ENCODE data around the gene IRX5. TPM values are rescaled to one million over a fixed set of nuclear protein-coding genes. Genes with fewer than 3 reads are reported as not detected.

The IRX5 gene
- total RNA-seq, 2 donors from 2014 or later, result 0.27 to 1.1 TPM

DNA sequence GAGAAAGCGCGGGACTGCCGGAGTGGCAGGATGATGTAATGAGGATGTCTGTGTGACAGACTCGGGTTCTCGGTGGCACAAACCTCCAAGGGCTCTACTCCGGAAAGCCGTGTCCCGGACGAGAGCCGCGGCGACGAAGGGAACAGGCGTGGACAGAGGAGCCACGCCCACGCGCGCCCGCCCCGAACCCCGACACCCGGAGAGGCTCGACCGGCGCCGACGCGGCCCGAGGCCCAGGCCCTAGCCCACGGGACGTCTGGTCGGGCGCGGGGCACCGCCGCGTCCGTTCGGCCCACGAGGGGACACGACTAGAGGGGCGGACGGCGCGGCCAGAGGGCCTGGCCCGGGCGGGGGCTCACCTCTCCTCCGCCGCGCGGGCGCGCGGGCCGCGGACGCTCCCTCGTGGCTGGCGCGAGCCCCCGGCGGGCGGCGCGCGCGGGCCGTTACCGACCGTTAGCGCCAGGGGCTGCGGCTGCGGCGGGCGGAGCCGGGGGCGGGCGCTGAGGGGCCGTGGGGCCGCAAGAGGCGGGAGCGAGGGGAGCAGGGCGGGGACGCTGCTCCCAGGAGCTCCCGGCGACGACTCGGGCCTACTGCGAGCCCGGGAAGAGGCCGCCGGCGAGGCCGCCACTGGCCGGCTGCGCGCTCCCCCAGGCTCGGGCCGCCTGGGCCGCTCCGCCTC, 2.1 kb upstream of the IRX5 start:
- peak; percentile 86 for DNase-seq
- ATAC-seq, result peak; percentile 66 to 77
- intact Hi-C loops (cut with DNase I), result no loop called here

DNA sequence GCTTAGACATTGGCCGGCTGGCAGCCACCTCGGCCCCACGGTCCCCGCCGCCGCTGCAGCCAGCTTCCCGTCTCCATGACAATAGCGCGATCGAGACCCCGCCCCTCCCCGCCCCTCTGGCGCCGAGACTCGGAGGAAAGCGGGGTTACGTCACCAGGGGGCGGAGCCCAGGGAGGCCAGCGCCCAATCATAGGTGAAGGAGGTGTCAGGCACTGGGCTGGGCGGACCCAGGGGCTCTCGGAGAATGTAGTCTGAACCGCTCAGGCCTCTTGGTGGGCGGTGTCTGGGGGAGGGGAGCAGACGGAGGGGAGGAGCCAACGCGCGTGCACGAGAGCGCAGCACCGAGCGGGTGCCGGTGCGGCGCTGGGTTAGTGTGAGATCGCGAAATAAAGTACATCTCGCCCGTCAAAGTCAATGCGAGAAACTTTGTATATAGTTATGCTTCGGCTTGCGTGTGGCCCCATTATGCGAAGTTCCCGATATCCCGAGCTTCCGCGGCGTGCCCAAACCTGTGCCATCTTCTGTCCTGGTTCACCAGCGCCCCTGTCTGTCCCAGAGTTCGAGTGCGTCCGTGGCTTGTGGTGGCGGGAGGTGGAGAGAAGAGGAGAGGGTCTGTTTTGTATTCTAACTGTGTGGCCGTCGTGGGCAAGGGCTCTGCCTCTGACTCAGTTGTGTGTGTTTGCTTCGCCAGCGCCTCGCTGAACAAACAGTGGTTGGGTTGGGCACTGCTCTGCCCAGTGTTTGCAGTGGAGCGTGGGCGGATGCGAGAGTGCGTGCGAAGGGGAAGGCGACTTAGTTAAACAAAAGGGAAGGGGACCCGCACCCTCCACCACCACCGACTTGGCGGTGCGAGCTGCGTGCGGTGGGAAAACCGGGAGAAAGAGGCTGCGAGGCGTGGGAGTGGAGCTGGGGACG, 1.3 kb upstream of the IRX5 start:
- ATAC-seq, result peak; percentile 94 to 97
- DNase-seq, result peak; percentile 100
- intact Hi-C loops (cut with DNase I), result loop anchor here (10.0 kb wide), 1 partner anchor 645 kb away; the partner anchor contains the start of gene IRX3 (in 2 of the 2)

DNA sequence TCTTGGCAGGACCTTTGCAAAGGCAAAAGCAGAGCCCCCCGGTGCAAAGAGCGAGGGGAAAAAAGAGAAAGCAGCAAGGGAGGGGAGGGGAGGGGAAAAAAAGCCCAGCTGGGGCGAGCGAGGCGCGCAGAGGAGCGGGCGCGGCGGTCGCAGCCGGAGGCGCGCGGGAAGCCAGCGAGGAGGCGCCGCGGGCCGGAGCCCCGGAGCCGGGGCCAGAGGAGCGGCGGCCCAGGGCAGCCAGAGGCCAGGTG, 129 bp downstream of the IRX5 start:
- DNase-seq, result no peak
- no peak for ATAC-seq
- intact Hi-C loops (cut with DNase I), result loop anchor here (10.0 kb wide), 1 partner anchor 646 kb away; the partner anchor contains the start of gene IRX3 (in 2 of the 2)

DNA sequence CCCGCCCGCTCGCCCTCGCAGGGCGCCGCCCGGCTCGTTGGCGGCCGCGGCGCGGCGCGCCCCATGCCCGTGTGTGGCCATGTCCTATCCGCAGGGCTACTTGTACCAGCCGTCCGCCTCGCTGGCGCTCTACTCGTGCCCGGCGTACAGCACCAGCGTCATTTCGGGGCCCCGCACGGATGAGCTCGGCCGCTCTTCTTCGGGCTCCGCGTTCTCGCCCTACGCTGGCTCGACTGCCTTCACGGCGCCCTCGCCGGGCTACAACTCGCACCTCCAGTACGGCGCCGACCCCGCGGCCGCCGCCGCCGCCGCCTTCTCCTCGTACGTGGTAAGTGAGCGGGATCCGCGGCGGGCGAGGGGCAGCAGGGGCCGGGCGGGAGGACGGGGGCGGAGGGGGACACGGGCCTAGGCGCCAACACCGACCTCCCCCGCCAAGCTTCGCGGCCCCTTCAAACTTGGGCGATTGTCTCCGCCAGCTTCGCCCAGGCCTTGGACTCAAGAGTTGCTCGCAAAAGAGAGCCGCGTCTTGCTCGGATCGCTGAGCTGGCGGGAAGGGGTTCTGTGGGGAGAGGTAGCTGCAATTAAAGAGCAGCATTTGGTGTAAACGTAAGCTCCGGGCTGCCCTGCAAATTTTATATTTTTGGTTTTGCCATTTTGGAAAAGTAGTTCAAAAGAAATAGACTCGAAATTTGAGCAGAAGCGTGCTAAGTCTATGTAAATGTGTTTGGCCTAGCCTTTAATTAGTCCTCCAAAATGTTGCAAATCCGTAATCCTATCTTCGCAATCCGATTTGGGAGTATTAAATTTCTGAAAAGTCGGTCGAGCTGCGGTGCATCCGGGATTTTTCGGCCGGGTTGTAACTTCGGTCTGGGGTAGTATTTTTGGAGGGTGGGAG, 702 bp downstream of the IRX5 start:
- peak; percentile 43 for DNase-seq

DNA sequence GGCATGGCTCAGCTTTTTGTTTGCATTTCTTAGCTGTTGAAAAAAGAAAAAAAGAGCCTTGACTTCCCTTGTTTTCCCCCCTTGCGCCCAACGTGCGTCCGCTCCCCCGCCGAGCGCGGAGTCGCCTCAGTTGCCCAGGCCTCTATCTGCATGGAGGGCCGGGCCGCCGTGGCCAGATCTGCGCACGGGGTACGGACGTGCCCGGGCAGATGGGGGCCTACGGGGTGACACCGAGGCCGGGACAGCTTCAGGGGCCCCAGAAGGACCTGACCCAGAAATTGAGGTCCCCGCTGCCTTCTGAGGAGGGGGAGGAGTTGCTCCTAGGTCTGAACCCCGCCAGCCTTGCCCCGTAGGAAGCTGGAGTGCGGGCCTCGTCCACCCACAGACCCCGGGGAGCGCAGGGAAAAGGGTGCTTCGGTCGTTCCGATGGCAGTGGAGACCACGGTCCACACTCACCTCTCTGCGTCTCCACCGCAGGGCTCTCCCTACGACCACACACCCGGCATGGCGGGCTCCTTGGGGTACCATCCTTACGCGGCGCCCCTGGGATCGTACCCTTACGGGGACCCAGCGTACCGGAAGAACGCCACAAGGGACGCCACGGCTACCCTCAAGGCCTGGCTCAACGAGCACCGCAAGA, 1.5 kb downstream of the IRX5 start:
- intact Hi-C loops (cut with DNase I), result loop anchor here (10.0 kb wide), 1 partner anchor 647 kb away; the partner anchor contains the start of gene IRX3 (in 2 of the 2)
- DNase-seq, result no peak

More for the DNA sequence above, 702 bp downstream of the IRX5 start:
- intact Hi-C loops (cut with DNase I), result loop anchor here (10.0 kb wide), 1 partner anchor 647 kb away; the partner anchor contains the start of gene IRX3 (in 2 of the 2)
- no peak for ATAC-seq

DNA sequence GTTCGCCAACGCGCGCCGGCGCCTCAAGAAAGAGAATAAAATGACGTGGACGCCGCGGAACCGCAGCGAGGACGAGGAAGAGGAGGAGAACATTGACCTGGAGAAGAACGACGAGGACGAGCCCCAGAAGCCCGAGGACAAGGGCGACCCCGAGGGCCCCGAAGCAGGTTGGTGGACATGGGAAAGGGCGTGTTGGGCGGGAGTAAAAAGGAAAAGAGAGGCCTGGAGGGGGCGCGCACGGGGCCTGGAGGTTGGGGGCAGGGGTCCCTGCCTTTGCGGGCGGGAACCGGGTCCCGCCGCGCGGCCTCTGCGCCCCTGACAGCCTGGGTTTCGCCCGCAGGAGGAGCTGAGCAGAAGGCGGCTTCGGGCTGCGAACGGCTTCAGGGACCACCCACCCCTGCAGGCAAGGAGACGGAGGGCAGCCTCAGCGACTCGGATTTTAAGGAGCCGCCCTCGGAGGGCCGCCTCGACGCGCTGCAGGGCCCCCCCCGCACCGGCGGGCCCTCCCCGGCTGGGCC, 2.1 kb downstream of the IRX5 start:
- intact Hi-C loops (cut with DNase I), result loop anchor here (10.0 kb wide), 1 partner anchor 648 kb away; the partner anchor contains the start of gene IRX3 (in 2 of the 2)
- DNase-seq, result no peak
- ATAC-seq, result no peak

More for the DNA sequence above, 1.5 kb downstream of the IRX5 start:
- no peak for ATAC-seq

DNA sequence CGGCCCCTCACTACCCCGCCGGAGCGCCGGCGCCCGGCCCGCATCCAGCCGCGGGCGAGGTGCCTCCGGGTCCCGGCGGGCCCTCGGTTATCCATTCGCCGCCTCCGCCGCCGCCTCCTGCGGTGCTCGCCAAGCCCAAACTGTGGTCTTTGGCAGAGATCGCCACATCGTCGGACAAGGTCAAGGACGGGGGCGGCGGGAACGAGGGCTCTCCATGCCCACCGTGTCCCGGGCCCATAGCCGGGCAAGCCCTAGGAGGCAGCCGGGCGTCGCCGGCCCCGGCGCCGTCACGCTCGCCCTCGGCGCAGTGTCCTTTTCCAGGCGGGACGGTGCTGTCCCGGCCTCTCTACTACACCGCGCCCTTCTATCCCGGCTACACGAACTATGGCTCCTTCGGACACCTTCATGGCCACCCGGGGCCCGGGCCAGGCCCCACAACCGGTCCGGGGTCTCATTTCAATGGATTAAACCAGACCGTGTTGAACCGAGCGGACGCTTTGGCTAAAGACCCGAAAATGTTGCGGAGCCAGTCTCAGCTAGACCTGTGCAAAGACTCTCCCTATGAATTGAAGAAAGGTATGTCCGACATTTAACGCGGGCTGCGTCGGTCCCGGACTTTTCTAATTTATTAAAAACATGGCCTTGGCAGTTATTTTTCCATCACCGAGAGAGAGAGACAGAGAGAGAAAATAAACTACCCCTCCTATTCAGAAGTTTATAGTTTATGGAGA, 2.8 kb downstream of the IRX5 start:
- ATAC-seq (no peak), DNase-seq (no peak)
- intact Hi-C loops (cut with DNase I), result loop anchor here (10.0 kb wide), 1 partner anchor 649 kb away; the partner anchor contains the start of gene IRX3 (in 2 of the 2)

DNA sequence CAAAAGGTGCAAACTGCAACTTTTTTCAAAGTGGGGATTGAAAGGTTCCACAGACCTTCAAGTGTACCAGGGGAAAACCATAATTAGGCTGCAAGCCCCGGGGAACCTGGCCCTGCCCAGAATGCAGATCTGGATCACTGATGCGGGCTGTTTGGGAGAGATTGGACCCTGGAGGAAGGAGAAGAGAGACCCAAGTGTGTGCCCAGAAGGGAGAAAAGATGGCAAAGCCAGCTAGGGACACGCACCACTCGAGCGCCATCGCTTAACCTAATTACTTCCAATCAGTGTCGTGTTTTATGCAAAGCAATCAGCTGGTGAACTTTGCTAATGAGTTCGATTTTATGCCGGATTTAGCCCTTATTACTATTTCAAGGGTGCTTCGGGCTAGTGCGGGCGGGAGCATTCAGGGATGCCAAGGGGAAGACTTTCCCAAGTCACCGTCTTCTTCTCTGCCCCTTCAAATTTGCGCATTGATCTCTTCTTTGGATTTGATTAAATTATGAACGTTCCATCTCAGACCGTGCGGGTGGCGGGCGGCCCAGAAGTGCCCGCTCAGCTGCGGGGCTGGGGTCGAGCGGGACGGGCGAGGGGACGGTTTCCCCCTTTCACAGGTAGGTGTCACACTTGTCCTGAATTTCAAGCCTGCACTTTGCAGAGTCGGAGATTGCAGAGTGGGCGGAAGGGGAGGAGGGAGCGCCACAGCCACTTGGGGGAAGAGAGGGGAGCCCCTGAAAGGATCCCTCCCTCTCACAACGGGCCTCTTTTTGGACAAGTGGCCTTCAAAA, 4.0 kb downstream of the IRX5 start:
- ATAC-seq (no peak), DNase-seq (no peak)
- intact Hi-C loops (cut with DNase I), result loop anchor here (10.0 kb wide), 1 partner anchor 650 kb away; the partner anchor contains the start of gene IRX3 (in 2 of the 2)

DNA sequence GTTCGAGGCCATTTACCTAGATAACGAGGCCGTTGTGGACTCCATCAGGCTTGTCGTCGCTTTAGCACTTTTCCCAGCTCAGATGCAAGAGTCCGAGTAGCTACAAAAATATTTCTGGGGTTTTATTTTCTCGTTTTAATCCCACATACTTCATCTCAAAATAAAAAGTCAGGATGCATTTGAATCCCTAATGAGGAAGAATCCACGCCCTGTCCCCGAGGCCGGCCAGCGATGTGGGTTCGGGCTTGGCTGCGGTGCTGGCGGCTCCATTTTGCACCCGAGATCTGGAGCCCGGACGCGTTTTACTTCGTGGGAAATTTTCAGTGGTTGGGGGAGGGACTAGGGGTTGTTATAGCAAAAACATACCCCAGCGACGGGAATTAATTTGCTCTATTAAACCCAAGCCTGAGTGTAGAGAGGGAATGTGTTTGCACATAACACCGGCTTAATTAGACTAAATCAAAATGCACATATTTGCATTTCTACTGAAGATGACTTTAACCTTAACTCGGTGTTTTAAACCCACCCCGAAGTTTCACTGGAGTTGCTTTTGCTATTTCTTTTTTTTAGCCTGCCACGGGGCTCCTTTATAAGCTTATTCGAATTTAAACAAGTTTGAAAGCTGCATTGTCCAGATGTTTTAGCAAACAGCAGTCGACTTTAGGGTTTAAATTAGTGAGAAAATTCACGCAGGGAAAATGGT, 4.8 kb downstream of the IRX5 start:
- intact Hi-C loops (cut with DNase I), result loop anchor here (10.0 kb wide), 1 partner anchor 651 kb away; the partner anchor contains the start of gene IRX3 (in 2 of the 2)
- ATAC-seq (no peak), DNase-seq (no peak)

DNA sequence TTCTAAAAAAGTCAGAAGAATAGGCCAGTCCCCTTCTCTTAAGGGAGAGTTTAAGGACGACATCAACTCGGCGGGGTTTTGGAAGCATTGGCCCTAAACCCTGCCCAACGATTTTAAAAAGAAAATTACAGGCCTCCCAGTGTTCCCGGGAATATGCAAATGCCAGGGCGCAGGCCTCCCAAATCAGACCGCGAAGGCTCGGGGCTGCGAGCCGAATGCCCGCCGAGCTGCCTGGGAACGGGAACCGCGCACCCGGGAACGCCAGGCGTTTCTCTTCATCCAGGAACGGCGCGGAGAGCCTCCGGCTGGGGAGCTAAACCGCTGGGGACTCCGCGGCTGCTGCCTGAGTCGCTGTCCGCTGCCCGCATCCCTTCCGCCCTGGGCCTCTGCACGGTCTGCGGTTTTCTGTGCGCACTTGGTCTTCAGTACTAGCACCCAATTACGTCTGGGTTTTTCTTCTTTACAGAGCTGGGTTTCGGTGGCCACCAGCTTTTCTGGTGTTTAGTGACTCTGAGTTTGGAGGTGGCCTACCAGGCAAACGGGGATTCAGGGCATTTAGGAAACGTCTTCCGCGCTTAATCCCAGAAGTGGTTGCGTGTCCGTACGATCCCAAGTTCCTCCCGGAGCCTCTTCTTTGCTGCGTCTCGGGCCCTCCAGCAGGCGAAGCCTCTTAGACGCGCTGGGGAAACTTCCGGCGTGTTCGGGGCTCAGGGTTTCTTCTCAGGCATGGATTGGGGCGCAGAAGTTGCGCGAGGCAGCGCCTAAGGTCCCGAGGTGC, 5.7 kb downstream of the IRX5 start:
- ATAC-seq (peak; percentile 24 to 34), DNase-seq (peak; percentile 38)
- intact Hi-C loops (cut with DNase I), result loop anchor here (10.0 kb wide), 1 partner anchor 652 kb away; the partner anchor contains the start of gene IRX3 (in 2 of the 2)

DNA sequence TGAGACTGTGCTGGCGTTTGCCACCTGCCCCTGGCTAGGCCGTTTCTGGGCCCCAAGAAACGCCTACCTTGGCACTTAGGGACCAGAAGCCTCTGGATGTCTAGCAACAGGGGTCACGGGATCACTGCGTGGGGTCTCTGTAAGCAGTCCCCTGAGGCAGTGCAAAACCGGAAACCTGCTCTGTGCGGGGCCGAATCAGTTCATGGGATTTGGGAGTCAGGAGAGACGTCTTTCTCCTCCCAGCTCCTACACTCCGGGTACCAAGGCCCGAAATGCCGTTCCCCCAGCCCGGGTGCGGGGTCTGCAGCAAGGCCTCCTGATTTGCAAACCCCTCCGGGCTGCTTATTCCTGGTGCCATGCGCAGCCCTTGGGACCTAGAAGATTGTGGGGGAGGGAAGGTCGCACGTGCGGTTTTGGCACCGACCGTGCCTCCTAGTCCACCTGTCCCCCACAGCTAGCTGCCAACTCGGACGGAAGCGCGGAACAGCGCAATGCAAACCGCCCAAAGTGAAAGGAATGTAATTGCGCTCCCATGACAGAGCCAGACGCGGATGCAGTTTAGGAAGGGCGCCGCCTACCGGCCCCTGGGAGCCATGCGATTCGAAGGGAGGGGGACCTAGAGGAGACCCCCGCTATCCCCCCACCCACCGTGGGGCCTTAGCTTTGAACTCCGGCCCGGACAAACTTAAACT, 6.5 kb downstream of the IRX5 start:
- ATAC-seq, result peak; percentile 48 to 65
- DNase-seq, result peak; percentile 61
- intact Hi-C loops (cut with DNase I), result loop anchor here (10.0 kb wide), 1 partner anchor 652 kb away; the partner anchor contains the start of gene IRX3 (in 2 of the 2)

DNA sequence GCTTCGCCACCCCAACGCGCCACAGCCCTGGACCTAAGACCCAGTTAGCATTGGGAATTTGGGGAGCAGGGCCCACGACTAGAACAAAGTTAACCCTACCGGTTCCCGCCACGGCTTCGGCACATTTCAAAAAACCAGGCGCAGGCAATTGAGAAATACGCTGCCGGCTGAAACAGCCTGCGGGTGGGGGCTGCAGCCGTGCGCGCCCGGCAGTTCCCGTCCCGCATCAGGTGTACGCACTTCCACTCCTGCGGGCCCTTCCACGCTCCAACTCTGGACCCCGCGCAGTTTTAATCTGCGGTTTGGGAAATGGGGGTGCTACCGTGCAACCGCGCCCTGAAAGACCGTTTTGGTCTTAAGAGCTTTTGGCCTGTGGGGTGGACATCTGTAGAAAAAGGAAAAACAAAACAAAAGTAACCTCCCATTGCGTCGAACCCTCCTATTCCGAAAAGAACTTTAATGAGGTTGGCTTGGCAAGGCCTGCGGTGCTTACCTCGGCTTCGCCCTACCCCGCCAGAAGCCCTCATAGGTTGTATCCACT, 7.1 kb downstream of the IRX5 start:
- intact Hi-C loops (cut with DNase I), result loop anchor here (10.0 kb wide), 1 partner anchor 653 kb away; the partner anchor contains the start of gene IRX3 (in 2 of the 2)
- ATAC-seq (no peak), DNase-seq (no peak)

DNA sequence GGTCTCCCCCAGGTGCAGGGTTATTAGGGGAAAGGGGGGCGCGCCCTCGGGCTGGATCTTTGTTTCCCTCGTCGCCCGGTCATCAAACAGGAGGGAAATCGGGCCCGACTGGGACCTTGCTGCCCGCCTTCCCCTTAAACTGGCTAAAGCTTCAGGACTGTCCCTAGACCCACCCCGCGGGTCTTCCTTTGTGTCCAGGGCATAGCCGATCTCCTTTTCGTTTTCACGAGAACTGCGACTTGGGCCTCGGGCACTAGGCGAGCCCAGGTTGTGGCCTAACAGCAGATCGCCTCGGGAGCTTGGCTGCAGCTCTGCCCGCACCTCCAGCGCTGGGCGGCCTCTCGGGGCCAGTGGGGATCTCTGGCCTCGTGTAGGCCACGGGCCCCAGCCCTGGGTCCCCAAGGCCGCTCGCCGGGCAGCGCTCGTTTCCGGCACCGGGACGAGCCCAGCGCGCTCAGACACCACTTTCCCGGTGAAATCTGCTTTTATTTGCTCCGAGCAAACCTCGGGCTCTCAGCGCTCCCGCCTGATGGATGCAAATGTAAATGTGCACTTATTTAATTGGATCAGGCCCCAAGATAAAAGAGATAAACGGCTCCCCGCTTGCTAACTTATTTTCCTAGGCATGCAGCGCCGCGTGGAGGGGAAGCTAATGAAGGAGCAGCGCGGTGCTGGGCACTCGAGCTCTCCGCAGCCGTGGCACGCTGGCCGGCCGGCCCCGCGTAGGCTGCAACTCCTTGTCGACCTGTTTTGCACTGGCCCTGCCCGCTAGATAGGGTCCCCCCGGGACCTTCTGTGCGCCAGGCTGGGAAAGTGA, 7.8 kb downstream of the IRX5 start:
- intact Hi-C loops (cut with DNase I), result loop anchor here (10.0 kb wide), 1 partner anchor 654 kb away; the partner anchor contains the start of gene IRX3 (in 2 of the 2)
- peak; percentile 45 for DNase-seq
- peak in 1 of 2 donors; percentile 21 for ATAC-seq

Measured in left cardiac atrium (tissue), 4 donors.